WI38 (cell line): ENCODE results near the gene ROR1.

Source experiments
- H3K4me3 ChIP-seq: 2 replicates; pipeline ENCODE4 v1.5.1; 2011; ENCODE audit warnings: low read depth, mild to moderate bottlenecking, control low read depth, low read length
- CTCF ChIP-seq: IDR thresholded peaks from 2 replicates; pipeline ENCODE4 v1.5.1; 2012; ENCODE audit warnings: low read depth, mild to moderate bottlenecking, control low read depth, low read length

The ROR1 gene

DNA sequence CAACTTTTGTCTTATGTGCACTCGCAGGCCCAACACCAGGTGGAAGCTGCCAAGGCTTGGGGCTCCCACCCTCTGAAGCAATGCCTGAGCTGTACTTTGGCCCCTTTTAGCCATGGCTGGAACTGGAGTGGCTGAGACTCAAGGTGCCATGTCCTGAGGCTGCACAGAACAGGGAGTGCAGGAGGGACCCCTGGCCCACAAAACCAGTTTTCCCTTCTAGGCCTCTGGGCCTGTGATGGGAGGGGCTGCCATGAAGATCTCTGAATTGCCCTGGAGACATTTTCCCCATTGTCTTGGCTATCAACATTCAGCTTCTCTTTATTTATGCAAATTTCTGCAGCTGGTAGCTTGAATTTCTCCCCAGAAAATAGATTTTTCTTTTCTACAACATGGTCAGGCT, 57.6 kb downstream of the ROR1 start:
- no peak for TF ChIP-seq CTCF

GRCh38 chr1:63833363-63834119, 59.7 kb downstream of the ROR1 start:
- TF ChIP-seq CTCF = no peak
- no peak overlapping the region for H3K4me3 ChIP-seq

More for the DNA sequence above, 57.6 kb downstream of the ROR1 start:
- no peak overlapping the region for H3K4me3 ChIP-seq

DNA sequence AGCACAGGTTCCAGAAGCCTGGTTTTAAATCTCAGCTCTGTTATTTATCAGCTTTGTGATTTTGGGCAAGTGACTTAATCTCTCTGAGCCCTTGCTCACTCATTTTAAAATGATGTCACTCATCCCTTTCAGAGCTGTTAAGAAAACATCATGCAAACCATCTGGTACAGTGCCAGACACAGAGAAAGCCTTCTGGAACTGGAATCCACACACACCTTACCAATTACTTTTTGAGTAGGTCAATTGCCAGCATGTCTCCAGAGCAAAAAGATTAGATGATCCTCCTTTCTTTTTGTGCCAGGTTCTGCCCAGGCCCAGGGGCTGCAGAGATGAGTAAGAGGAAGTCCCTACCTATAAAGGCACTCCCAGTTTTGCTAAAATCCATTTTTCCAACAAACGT, 61.3 kb downstream of the ROR1 start:
- no peak overlapping the region for H3K4me3 ChIP-seq
- TF ChIP-seq CTCF = no peak

DNA sequence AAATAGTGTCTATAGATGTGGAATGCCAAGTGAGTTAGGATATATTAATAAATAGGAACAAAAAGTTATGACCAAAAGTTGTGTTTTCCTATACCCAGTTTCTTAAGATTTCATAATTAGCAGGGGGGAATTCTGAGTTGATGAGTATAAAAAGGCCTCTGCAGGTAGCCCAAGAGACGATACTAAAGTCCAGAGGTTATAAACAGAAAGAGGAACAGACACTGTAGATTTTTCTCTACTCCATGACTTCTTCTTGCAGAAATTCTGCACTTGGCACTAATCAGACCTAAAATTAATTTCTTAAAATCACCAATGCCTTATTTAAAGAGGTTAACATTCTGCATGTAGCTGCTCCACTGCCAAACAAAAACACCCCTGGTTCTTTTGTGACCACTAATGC, 62.6 kb downstream of the ROR1 start:
- TF ChIP-seq CTCF = no peak
- no peak overlapping the region for H3K4me3 ChIP-seq

DNA sequence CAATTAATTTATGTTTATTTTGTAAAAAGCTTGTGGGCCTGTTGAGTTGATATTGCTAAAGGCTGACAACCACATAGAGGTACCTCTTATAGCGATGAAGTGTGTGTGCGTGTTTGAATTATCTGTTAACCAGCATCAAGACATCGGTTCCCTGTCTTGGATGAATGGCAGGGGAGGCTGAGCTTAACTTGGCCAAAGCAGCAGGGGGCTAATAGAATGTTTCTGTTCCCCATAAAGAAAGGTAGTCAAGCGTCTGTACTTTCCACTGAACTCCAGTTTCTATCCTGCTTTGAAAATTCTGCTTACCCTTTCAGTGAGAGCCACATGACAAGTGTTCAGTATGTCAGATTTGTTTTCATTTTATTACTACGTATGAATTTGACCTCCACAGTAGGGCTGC, 63.0 kb downstream of the ROR1 start:
- H3K4me3 ChIP-seq = no peak overlapping the region
- no peak for TF ChIP-seq CTCF

DNA sequence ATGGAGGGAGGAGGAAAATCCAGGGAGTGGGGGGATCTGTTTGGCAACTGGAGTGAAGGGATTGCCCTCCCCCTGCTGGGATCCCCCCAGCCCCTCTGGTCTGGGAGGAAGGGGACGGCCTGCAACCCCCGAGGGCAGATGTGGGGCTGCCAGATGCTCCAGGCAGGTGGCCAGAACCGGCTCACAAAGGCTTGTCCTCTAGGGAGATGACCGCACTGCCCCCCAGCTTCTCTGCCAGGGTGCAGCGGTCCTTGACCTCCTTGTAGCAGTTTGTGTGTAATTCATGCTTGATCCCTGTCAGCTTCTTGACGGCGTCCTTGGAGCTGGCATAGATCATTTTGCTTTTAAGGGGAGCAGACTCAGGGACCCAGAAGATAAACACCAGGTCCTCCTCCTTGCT, 69.2 kb downstream of the ROR1 start:
- TF ChIP-seq CTCF = no peak
- no peak overlapping the region for H3K4me3 ChIP-seq

DNA sequence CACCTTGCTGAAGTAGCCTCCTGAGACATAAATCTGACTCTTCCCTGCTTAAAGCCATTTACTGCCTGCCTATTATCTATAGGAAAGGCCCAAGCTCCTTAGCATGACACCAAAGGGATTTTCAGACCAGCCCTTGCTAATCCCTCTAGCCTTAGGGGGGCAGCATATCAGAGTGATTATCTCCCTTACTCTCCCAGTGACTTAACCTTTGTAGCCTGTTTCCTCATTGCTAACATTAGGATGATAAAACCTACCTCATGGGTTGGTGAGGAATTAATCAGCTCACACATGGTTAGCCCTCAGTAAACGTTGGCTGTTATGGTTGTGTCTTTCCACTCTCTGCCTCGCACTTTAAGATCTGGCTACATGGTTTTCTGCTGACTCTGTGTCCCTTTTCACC, 70.1 kb downstream of the ROR1 start:
- TF ChIP-seq CTCF = no peak
- H3K4me3 ChIP-seq = no peak overlapping the region
